OCI-LY3 (cell line): ENCODE data around the gene GPATCH1.

ENCODE experiments used
- H2AFZ ChIP-seq: fragments of 200-600, 300-600 bp; shearing (Covaris generic); 2 replicates; pipeline ENCODE4 v1.6.0; 2014; ENCODE audit warnings: antibody characterized with exemption, low read depth, low read length
- H3K27ac ChIP-seq: fragments of 200-600, 300-600 bp; sonication (generic); 2 replicates; pipeline ENCODE4 v1.5.1; 2014; ENCODE audit warnings: mild to moderate bottlenecking, low read length, moderate library complexity, mixed read lengths
- H3K27me3 ChIP-seq: fragments of 200-600, 300-600 bp; sonication (generic); 2 replicates; pipeline ENCODE4 v1.6.1; 2014; ENCODE audit warnings: low read depth, low read length, mixed read lengths
- H3K36me3 ChIP-seq: fragments of 200-600, 300-600 bp; sonication (generic); replicated peaks from 2 replicates; pipeline ENCODE3; 2014; ENCODE audit warnings: low read depth, low read length, mixed read lengths
- H3K4me1 ChIP-seq: fragments of 300-600, 200-600 bp; sonication (generic); 2 replicates; pipeline ENCODE4 v1.6.1; 2014; ENCODE audit warnings: low read length, mixed read lengths
- H3K4me2 ChIP-seq: fragments of 200-600, 300-600 bp; sonication (generic); 2 replicates; pipeline ENCODE4 v1.6.1; 2014; ENCODE audit warnings: low read length, mixed read lengths
- H3K4me3 ChIP-seq: fragments of 300-600, 200-600 bp; sonication (generic); 2 replicates; pipeline ENCODE4 v1.5.1; 2014; ENCODE audit warnings: antibody characterized with exemption, mild to moderate bottlenecking, low read length, moderate library complexity
- H3K79me2 ChIP-seq: fragments of 300-600, 200-600 bp; shearing (Covaris generic); 2 replicates; pipeline ENCODE4 v1.6.1; 2014; ENCODE audit warnings: mild to moderate bottlenecking, low read length, mixed read lengths
- H3K9ac ChIP-seq: fragments of 300-600, 200-600 bp; shearing (Covaris generic); 2 replicates; pipeline ENCODE4 v1.6.0; 2014; ENCODE audit warnings: mild to moderate bottlenecking, low read length, moderate library complexity
- H3K9me3 ChIP-seq: fragments of 200-600, 300-600 bp; shearing (Covaris generic); 2 replicates; pipeline ENCODE4 v1.6.1; 2014; ENCODE audit warnings: low read length, mixed read lengths; ENCODE audit not compliant: insufficient read depth
- H4K20me1 ChIP-seq: fragments of 200-600, 300-600 bp; sonication (generic); 2 replicates; pipeline ENCODE4 v1.6.1; 2016; ENCODE audit warnings: low read length, mixed read lengths; ENCODE audit not compliant: insufficient read depth
- CTCF ChIP-seq: fragments of 200-600, 300-600 bp; sonication (generic); IDR thresholded peaks from 2 replicates; pipeline ENCODE4 v1.5.1; 2014; ENCODE audit warnings: antibody characterized with exemption, low read length, low read depth
- EZH2phosphoT487 ChIP-seq: fragments of 200-600 bp; shearing (Covaris generic); IDR thresholded peaks from 2 replicates; pipeline ENCODE4 v1.6.1; 2018; ENCODE audit warnings: antibody characterized with exemption, mixed run types, low read depth

Gene GPATCH1

GRCh38 chr19:33130433-33130832 lies 49.5 kb downstream of the GPATCH1 start:
- Histone ChIP-seq H3K4me3 (no peak overlapping the region), H2AFZ (no peak overlapping the region), H3K9ac (no peak overlapping the region), H3K9me3 (no peaks in the 10 kb centered on the region), H4K20me1 (no peaks in the 10 kb centered on the region), H3K27ac (no peak overlapping the region), H3K79me2 (no peaks in the 10 kb centered on the region), H3K4me2 (no peak overlapping the region), H3K4me1 (no peaks in the 10 kb centered on the region), H3K27me3 (no peaks in the 10 kb centered on the region), H3K36me3 (peaks cover 3% of the 10 kb centered on the region)
- TF ChIP-seq EZH2phosphoT487, result no peak
- TF ChIP-seq CTCF, result no peak

- TF ChIP-seq CTCF (no peak), EZH2phosphoT487 (no peak)
- Histone ChIP-seq H3K4me3 (no peak within 1 kb of the TSS), H3K9me3 (no peaks in the 10 kb centered on the region), H3K4me1 (no peaks in the 10 kb centered on the region), H3K27ac (no peak within 1 kb of the TSS), H2AFZ (no peak within 1 kb of the TSS), H4K20me1 (no peaks in the 10 kb centered on the region), H3K4me2 (no peak within 1 kb of the TSS), H3K36me3 (peaks cover 3% of the 10 kb centered on the region), H3K79me2 (no peaks in the 10 kb centered on the region), H3K9ac (no peak within 1 kb of the TSS), H3K27me3 (no peaks in the 10 kb centered on the region)
Observed at GRCh38 chr19:33132021-33132420, 51.0 kb downstream of the GPATCH1 start, which contains the start of gene WDR88. TSS of gene WDR88 (plus strand) at chr19:33132114. CDS start at chr19:33132170, 56 bp downstream.

GRCh38 chr19:33132425-33132824 lies 51.4 kb downstream of the GPATCH1 start:
- no peaks in the 10 kb centered on the region for H3K27me3 ChIP-seq
- H3K9me3 ChIP-seq, result no peaks in the 10 kb centered on the region
- H3K9ac ChIP-seq, result no peak overlapping the region
- no peak overlapping the region for H2AFZ ChIP-seq
- TF ChIP-seq EZH2phosphoT487, result no peak
- TF ChIP-seq CTCF, result peak; percentile 38
- no peak overlapping the region for H3K4me2 ChIP-seq
- peaks cover 3% of the 10 kb centered on the region for H3K36me3 ChIP-seq
- H3K79me2 ChIP-seq, result no peaks in the 10 kb centered on the region
- no peak overlapping the region for H3K4me3 ChIP-seq
- no peak overlapping the region for H3K27ac ChIP-seq
- H4K20me1 ChIP-seq, result no peaks in the 10 kb centered on the region
- H3K4me1 ChIP-seq, result no peaks in the 10 kb centered on the region

GRCh38 chr19:33133438-33134031 lies 52.6 kb downstream of the GPATCH1 start:
- Histone ChIP-seq H3K36me3 (peaks cover 3% of the 10 kb centered on the region), H4K20me1 (no peaks in the 10 kb centered on the region), H2AFZ (no peak overlapping the region), H3K9me3 (no peaks in the 10 kb centered on the region), H3K4me2 (no peak overlapping the region), H3K9ac (no peak overlapping the region), H3K4me1 (no peaks in the 10 kb centered on the region), H3K79me2 (no peaks in the 10 kb centered on the region), H3K27ac (no peak overlapping the region), H3K27me3 (no peaks in the 10 kb centered on the region), H3K4me3 (no peak overlapping the region)
- TF ChIP-seq CTCF (no peak), EZH2phosphoT487 (no peak)
